MG63 (cell line): Measurements from ENCODE around the gene OR10AG1. TPM values are rescaled to one million over a fixed set of nuclear protein-coding genes. Genes with fewer than 3 reads are reported as not detected.

Source experiments
- DNase-seq: peaks from one replicate; pipeline ENCODE4 v3.0.0-alpha.2; 2020
- H3K27me3 ChIP-seq: fragments of 250-450 bp; sonication (Bioruptor Pico); 2 replicates; pipeline ENCODE4 v1.5.1; 2020; ENCODE audit warnings: mild to moderate bottlenecking, moderate library complexity
- H3K36me3 ChIP-seq: fragments of 250-450 bp; sonication (Bioruptor Pico); 2 replicates; pipeline ENCODE4 v1.5.1; 2020; ENCODE audit warnings: mild to moderate bottlenecking, moderate library complexity
- H3K4me3 ChIP-seq: fragments of 250-450 bp; sonication (Bioruptor Pico); 2 replicates; pipeline ENCODE4 v1.5.1; 2020; ENCODE audit warnings: mild to moderate bottlenecking, moderate library complexity
- H3K9me3 ChIP-seq: fragments of 250-450 bp; sonication (Bioruptor Pico); 2 replicates; pipeline ENCODE4 v1.5.1; 2020; ENCODE audit warnings: mild to moderate bottlenecking, moderate library complexity
- total RNA-seq: library from RNA; depleted of rRNA; stranded (reverse); fragments of >200 nt; shearing (Covaris generic); gene quantifications from 2 replicates; pipeline ENCODE4 v1.2.3, GENCODE V29; 2014; ENCODE audit warnings: low replicate concordance; rRNA removed

The OR10AG1 gene, protein sequence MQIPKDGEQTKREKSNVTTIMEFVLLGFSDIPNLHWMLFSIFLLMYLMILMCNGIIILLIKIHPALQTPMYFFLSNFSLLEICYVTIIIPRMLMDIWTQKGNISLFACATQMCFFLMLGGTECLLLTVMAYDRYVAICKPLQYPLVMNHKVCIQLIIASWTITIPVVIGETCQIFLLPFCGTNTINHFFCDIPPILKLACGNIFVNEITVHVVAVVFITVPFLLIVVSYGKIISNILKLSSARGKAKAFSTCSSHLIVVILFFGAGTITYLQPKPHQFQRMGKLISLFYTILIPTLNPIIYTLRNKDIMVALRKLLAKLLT
- total RNA-seq = not detected in 2 replicates

DNA sequence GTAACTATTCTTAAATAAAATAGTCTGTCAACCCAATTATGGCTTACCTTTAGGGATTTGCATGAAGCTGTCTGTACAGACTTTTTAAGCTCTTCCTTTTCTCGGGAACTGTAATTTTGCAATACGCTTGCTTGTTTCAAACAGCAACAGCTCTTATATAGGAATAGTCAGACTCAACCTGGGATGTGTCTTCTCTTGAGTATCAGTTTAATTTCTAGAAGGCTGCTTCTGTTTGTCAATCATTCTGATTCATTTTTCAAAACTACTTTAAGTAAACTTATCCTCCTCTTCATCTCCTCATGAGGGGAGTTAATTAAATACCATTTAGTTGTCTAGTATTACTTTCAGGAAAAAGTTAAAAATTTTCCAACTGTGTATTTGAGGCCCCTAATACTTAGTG is at the start of gene OR10AG1:
OR10AG1 (minus strand) TSS at position 101 of the 400 bp plus-strand sequence; CDS start at position 63, 38 bp downstream.
- Histone ChIP-seq H3K27me3 (no peaks in the 10 kb centered on the region), H3K36me3 (no peaks in the 10 kb centered on the region), H3K4me3 (no peak within 1 kb of the TSS), H3K9me3 (no peaks in the 10 kb centered on the region)
- no peak for DNase-seq

DNA sequence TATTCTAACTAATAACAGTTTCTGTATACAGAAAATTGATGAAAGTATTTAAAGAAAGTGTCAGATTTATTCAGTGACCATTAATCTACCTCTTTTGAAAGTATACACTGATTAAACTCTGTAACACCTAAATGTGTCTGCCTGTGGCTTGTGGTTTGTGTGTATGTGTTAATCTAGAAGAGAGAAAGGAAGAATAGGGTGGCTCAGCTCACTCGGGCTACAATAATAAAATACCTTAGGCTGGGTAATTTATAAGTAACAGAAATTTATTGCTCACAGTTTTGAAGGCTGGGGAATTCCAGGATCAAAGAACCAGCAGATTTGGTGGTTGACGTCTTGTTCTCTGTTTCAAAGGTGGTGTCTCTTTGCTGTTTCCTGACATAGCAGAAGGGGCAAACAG is 44.1 kb upstream of the OR10AG1 start:
- Histone ChIP-seq H3K36me3 (no peaks in the 10 kb centered on the region), H3K27me3 (no peaks in the 10 kb centered on the region), H3K4me3 (no peak overlapping the region), H3K9me3 (no peaks in the 10 kb centered on the region)
- DNase-seq = no peak

DNA sequence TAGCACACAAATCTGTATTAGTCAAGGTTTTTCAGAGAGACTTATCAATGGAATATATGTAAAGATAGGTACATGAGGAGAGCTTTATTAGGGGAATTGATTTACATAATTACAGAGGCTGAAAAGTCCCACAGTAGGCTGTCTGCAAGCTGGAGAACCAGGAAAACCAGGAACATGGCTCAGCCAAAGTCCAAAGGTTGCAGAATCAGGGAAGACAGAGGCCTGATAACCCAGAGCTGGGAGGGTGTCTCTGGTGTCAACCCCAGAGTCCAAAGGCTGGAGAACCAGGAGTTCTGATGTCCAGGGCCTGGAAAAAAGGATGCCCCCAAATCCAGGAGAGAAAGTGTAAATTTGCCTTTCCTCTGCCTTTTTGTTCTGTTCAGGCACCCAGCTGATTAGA is 41.0 kb upstream of the OR10AG1 start:
- Histone ChIP-seq H3K36me3 (no peaks in the 10 kb centered on the region), H3K9me3 (no peaks in the 10 kb centered on the region), H3K27me3 (no peaks in the 10 kb centered on the region), H3K4me3 (no peak overlapping the region)
- DNase-seq = no peak

DNA sequence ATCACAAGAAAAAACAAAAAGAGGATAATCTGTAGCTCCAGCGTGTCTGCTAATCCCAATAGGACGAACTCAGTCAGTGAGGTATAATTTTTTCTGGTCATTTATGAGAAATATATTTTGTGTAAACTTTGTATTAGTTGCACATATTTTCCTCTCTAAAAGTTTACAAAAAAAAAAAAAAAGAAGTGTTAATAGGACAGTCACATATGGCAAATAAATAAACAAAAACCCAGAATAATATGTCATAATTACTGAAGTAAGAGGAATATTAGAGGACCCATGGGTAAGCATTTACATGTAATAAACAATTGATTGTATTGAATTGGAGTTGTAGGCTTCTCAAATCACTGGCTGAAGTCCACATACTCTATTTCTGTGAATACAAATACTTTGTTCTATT is 24.8 kb upstream of the OR10AG1 start, which contains the start of gene OR5F1:
OR5F1 (minus strand) TSS at position 101 of the 400 bp plus-strand sequence; CDS start at position 101, 0 bp downstream.
- no peak for DNase-seq
- Histone ChIP-seq H3K36me3 (no peaks in the 10 kb centered on the region), H3K27me3 (no peaks in the 10 kb centered on the region), H3K9me3 (no peaks in the 10 kb centered on the region), H3K4me3 (no peak within 1 kb of the TSS)

DNA sequence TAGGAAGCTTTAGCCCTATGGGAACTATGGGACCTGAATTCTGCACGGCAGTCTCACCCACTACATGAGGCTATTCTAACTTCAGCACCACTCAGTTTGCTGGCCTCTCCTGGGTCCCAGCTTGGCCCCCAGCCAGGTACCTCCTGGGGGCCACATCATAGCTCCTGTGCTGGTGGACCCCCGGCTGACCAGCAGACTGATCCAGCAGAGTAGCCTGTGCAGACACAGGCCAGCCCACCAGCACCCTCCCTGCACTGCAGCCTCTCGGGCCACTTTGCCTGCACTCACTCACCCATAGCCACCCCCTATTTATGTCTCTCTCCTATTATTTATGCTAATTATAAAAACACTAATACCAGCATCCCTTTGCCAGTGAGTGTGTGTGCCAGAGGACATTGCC is 1.2 kb upstream of the OR10AG1 start:
- H3K4me3 ChIP-seq = no peak overlapping the region
- DNase-seq = no peak
- H3K36me3 ChIP-seq = no peaks in the 10 kb centered on the region
- H3K9me3 ChIP-seq = no peaks in the 10 kb centered on the region
- H3K27me3 ChIP-seq = no peaks in the 10 kb centered on the region

DNA sequence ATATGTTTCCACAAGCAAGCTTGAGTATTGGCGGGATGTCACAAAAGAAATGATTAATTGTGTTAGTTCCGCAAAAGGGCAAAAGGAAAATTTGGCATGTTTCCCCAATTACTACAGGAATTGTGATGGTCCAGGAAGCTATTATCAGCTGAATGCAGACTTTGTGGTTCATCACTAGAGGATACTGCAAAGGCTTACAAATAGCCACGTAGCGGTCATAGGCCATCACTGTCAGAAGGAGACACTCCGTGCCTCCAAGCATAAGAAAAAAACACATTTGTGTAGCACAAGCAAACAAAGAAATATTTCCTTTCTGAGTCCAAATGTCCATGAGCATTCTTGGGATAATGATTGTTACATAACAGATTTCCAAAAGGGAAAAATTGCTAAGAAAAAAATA is 1.8 kb downstream of the OR10AG1 start:
- Histone ChIP-seq H3K36me3 (no peaks in the 10 kb centered on the region), H3K4me3 (no peak overlapping the region), H3K9me3 (no peaks in the 10 kb centered on the region), H3K27me3 (no peaks in the 10 kb centered on the region)
- no peak for DNase-seq

DNA sequence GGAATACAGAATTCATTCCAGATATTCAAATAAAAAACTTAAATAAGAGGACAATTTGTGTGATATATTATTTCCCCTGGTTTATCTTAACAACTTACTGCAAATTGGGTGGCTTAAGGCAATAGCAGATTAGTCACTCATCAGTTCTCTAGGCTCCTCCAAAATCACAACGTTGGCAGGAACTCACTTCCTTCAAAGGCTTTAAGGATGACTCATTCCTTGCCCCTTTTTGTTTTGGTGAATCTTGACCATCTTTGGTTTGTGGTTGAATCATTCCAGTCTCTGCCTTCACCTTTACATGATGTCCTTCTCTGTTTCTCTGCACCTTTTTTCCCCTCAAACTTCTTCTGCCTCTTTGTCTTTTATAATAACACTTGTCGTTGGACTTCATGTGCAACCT is 3.4 kb downstream of the OR10AG1 start:
- DNase-seq = no peak
- no peaks in the 10 kb centered on the region for H3K9me3 ChIP-seq
- H3K4me3 ChIP-seq = no peak overlapping the region
- H3K36me3 ChIP-seq = no peaks in the 10 kb centered on the region
- no peaks in the 10 kb centered on the region for H3K27me3 ChIP-seq

DNA sequence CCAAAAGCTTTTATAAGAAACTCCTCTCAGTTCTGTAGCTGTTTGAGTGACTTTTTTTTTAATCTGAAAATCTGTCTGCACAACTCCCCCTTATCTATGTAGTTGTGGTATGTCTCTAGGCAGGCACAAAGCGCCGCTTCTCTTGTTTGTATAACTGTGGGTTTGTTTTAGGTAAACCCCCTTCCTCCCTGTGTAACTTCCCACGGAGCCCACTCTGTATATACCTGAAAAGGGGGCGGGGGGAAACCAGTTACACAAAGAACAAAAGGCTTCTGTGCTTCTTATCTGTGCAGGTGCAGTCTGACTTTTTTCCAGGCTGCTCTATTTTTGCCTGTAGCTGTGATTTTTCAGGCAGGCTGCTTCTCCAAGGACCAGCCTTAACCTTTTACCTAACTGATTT is 13.2 kb downstream of the OR10AG1 start:
- no peaks in the 10 kb centered on the region for H3K36me3 ChIP-seq
- DNase-seq = no peak
- H3K4me3 ChIP-seq = no peak overlapping the region
- H3K9me3 ChIP-seq = no peaks in the 10 kb centered on the region
- no peaks in the 10 kb centered on the region for H3K27me3 ChIP-seq

DNA sequence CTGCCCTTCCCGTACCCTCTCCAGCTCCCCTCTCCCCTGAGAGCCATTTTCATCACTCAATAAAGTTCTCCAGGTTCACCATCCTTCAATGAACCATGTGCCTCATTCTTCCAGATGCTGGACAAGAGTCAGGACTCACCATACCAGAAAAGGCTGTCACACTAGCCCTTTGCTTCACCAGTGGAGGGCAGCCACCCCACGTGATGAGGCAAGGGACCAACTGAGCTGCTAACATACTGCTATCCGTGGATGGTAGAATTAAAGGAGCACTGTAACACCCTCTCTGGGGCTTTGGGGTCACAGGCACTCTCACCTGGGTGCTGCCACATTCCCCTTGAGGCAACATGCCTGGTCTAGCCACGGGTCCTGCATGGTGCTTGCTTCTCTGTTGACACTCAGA is 20.4 kb downstream of the OR10AG1 start:
- Histone ChIP-seq H3K36me3 (no peaks in the 10 kb centered on the region), H3K9me3 (no peaks in the 10 kb centered on the region), H3K4me3 (no peak overlapping the region), H3K27me3 (no peaks in the 10 kb centered on the region)
- no peak for DNase-seq

DNA sequence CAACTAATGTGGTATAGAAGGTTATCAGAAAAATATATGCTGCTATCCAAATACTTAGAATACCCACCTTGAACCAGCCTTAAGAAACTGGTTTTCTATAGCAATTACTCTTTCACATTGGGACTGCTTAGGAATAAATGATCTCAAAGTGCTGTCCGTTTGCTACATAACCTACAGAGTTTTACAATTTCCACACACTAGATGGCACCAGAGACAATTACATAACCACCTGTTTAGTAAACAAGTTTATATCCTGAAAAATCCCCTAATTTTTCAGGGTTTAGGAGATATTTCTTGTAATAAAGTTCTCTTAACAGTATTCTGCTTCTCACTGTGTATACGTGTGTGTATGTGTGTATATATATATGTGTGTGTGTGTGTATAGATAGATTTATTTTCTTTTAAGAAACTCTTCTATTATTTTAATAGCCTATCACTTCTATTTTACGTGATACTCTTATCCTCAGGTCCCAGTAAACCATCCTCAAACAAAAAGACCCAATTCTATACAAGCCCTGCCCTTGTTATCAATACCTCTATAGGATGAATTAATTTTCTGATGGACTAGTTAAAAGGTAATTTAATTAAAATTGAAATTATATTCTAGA is 26.9 kb downstream of the OR10AG1 start:
- Histone ChIP-seq H3K36me3 (no peaks in the 10 kb centered on the region), H3K9me3 (no peaks in the 10 kb centered on the region), H3K27me3 (no peaks in the 10 kb centered on the region), H3K4me3 (no peak overlapping the region)
- no peak for DNase-seq

DNA sequence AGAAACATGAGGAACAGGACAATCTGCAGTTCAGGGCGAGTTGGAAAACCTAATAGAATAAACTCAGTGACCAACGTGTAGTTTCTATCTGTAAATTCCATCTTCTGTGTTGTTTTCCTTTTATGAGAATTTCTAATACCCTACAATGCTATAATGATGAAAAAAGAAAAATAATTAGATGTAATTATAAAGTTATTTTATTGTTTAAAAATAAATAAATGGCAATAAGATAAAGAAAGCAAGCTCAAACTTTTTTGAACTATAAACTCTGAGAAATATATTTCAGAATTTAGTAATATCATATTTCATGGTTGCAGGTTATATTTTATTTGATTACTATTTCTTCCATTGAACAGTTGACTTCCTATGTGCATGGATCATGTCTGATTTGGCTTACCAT is 33.4 kb downstream of the OR10AG1 start, which contains the start of gene OR5I1:
OR5I1 (minus strand) TSS at position 101 of the 400 bp plus-strand sequence; CDS start at position 101, 0 bp downstream.
- Histone ChIP-seq H3K36me3 (no peaks in the 10 kb centered on the region), H3K27me3 (0 out of 2 replicates have a peak, but pooled peaks cover 3% of the 10 kb centered on the region), H3K9me3 (no peaks in the 10 kb centered on the region), H3K4me3 (no peak within 1 kb of the TSS)
- DNase-seq = no peak

DNA sequence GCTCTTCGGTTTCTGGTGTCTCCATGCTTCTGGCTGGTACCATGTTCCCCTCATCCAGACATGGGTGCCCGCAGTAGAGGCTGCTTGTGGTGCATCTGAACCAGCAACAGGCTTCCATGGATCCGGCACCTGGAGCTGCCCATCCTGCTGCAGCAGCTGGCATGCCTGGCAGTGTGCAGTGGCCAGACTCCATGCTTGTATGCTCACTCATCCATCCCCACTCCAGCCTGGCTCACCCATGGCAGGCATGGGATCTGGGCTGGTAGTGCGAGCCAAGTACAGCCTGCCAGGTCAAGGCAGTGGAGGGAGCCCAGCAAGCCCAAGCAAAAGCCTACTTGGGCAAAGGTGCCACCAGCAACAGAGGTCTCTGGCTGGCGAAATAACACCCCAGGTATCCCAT is 49.2 kb downstream of the OR10AG1 start:
- no peak for DNase-seq
- no peaks in the 10 kb centered on the region; the same call in 1 of the 2 replicates for H3K27me3 ChIP-seq
- H3K4me3 ChIP-seq = no peak overlapping the region
- H3K36me3 ChIP-seq = no peaks in the 10 kb centered on the region
- no peaks in the 10 kb centered on the region for H3K9me3 ChIP-seq

Other genes with a start within 250 kb of the OR10AG1 start
- not detected in 2 replicates for gene OR5D13, start 196.5 kb downstream of the OR10AG1 start, total RNA-seq
- not detected in 2 replicates for gene OR5D14, start 174.4 kb downstream of the OR10AG1 start, total RNA-seq
- gene OR5L1, start 158.6 kb downstream of the OR10AG1 start, total RNA-seq = not detected in 2 replicates
- gene OR5D18, start 150.3 kb downstream of the OR10AG1 start, total RNA-seq = not detected in 2 replicates
- not detected in 2 replicates for gene OR5L2, start 142.7 kb downstream of the OR10AG1 start, total RNA-seq
- not detected in 2 replicates for gene OR5D16, start 131.2 kb downstream of the OR10AG1 start, total RNA-seq
- not detected in 2 replicates for gene TRIM51, start 86.6 kb downstream of the OR10AG1 start, total RNA-seq
- gene OR5W2, start 55.4 kb downstream of the OR10AG1 start, total RNA-seq = not detected in 2 replicates
- gene OR5I1, start 33.5 kb downstream of the OR10AG1 start, total RNA-seq = not detected in 2 replicates
- not detected in 2 replicates for gene OR5F1, start 24.7 kb upstream of the OR10AG1 start, total RNA-seq
- gene OR5AS1, start 57.7 kb upstream of the OR10AG1 start, total RNA-seq = not detected in 2 replicates
- gene OR8I2, start 123.4 kb upstream of the OR10AG1 start, total RNA-seq = not detected in 2 replicates
- gene OR8H2, start 133.7 kb upstream of the OR10AG1 start, total RNA-seq = not detected in 2 replicates
- not detected in 2 replicates for gene OR8H3, start 152.4 kb upstream of the OR10AG1 start, total RNA-seq
- not detected in 2 replicates for gene OR8J3, start 170.3 kb upstream of the OR10AG1 start, total RNA-seq
- gene OR8K5, start 190.4 kb upstream of the OR10AG1 start, total RNA-seq = not detected in 2 replicates
- not detected in 2 replicates for gene OR5J2, start 206.7 kb upstream of the OR10AG1 start, total RNA-seq